H1 (cell line): Measurements from ENCODE around the gene CCDC92B. TPM values are rescaled to one million over a fixed set of nuclear protein-coding genes. Genes with fewer than 3 reads are reported as not detected.

ENCODE experiments used
- BCL11A ChIP-seq, 2 experiments: IDR thresholded peaks; one replicate each; pipeline ENCODE4 v1.6.1; 2011; ENCODE audit warnings: low read depth in 2 of 2, low read length in 2 of 2, mild to moderate bottlenecking in 2 of 2
- CHD1 ChIP-seq: IDR thresholded peaks from 2 replicates; pipeline ENCODE4 v1.6.1; 2012; ENCODE audit warnings: low read depth, low read length, improper control_type of control experiment
- CHD7 ChIP-seq: fragments of 300-600 bp; sonication (generic); IDR thresholded peaks from 2 replicates; pipeline ENCODE4 v1.7.1; 2012; ENCODE audit warnings: low read length, moderate library complexity, mild to moderate bottlenecking, inconsistent platforms; ENCODE audit not compliant: insufficient replicate concordance
- CREB1 ChIP-seq: IDR thresholded peaks from 2 replicates; pipeline ENCODE4 v1.6.1; 2012; ENCODE audit warnings: inconsistent platforms
- GTF2F1 ChIP-seq: IDR thresholded peaks from 2 replicates; pipeline ENCODE4 v1.6.1; 2012; ENCODE audit warnings: low read depth, low read length, improper control_type of control experiment, borderline replicate concordance
- KDM1A ChIP-seq: fragments of 200-600, 300-600 bp; sonication (generic); IDR thresholded peaks from 2 replicates; pipeline ENCODE4 v1.7.1; 2016; ENCODE audit warnings: mild to moderate bottlenecking, low read length, borderline replicate concordance
- PHF8 ChIP-seq: fragments of 200-600 bp; sonication (generic); conservative IDR thresholded peaks from 2 replicates; pipeline ENCODE4 v1.7.1; 2012; ENCODE audit warnings: low read depth, mild to moderate bottlenecking, inconsistent platforms, low read length, moderate library complexity
- RBBP5 ChIP-seq: IDR thresholded peaks from 2 replicates; pipeline ENCODE4 v1.7.1; 2012; ENCODE audit warnings: low read depth, mild to moderate bottlenecking, inconsistent platforms, low read length, moderate library complexity, borderline replicate concordance
- RNF2 ChIP-seq: fragments of 200-900, 300-1000 bp; sonication (generic); IDR thresholded peaks from 2 replicates; pipeline ENCODE4 v1.7.1; 2016; ENCODE audit warnings: borderline replicate concordance, low read depth, mild to moderate bottlenecking, antibody characterized with exemption, low read length; ENCODE audit not compliant: poor library complexity, severe bottlenecking; ENCODE audit errors: missing control alignments
- SUZ12 ChIP-seq: fragments of 200-600 bp; sonication (generic); IDR thresholded peaks from 2 replicates; pipeline ENCODE4 v1.6.1; 2012; ENCODE audit warnings: mild to moderate bottlenecking, inconsistent platforms, low read length, moderate library complexity, mixed read lengths
- ZNF274 ChIP-seq: IDR thresholded peaks from 2 replicates; pipeline ENCODE4 v1.7.0; 2012; ENCODE audit warnings: low read length, borderline replicate concordance; ENCODE audit errors: extremely low read depth
- polyA plus RNA-seq, 7 experiments: library from polyadenylated mRNA; depleted of rRNA in 3 of 7; stranded (reverse) in 5 of 7; unstranded in 2 of 7; fragments of >200 nt in 5 of 7; fragments of 200-250 nt in 2 of 7; gene quantifications; 1 replicate in 5 of 7; 2 replicates in 1 of 7; 4 replicates in 1 of 7; pipeline versions ENCODE4 v1.2.1 to v1.2.3, GENCODE V29; 2011 to 2013; ENCODE audit warnings: missing spikeins in 2 of 7, mixed read lengths in 2 of 7
- total RNA-seq: library from RNA; stranded (reverse); fragmentation: NEBNext Ultra II Directional; extraction: Animal tissue kit (Norgen Biotek cat#: 25700); gene quantifications from 2 replicates; pipeline ENCODE4 v1.2.1, GENCODE V29; 2021

Gene CCDC92B
- total and polyA plus RNA-seq, 2 of the 8 experiments (the other 6 are each of a cell fraction or from before 2014, with no cell fraction given): 5.5 to 12.1 TPM

GRCh38 chr17:2758870-2759269 lies 9.4 kb upstream of the CCDC92B start (continued):
- TF ChIP-seq CHD7 (no peak), KDM1A (no peak), CREB1 (no peak), RBBP5 (no peak), RNF2 (no peak), GTF2F1 (no peak), PHF8 (no peak), CHD1 (no peak), SUZ12 (no peak), BCL11A (IDR thresholded peaks at IDR 0.05; ENCODE audit: low read depth in 2 of 2, low read length in 2 of 2) (no peak), ZNF274 (no peak)
